HG02798 (cell line): ENCODE results near the gene CRK.
"Not testable (repeated sequence)": the region's sequence is repeated elsewhere in the genome, so short reads cannot be mapped to it uniquely, and the experiment has no call there.

Source experiments
- ATAC-seq: cut with Tn5 transposase; IDR thresholded peaks from one replicate; pipeline ENCODE4 v1.9.1; 2021; ENCODE audit warnings: mild to moderate bottlenecking; ENCODE audit not compliant: unreplicated experiment, poor library complexity

Gene CRK

DNA sequence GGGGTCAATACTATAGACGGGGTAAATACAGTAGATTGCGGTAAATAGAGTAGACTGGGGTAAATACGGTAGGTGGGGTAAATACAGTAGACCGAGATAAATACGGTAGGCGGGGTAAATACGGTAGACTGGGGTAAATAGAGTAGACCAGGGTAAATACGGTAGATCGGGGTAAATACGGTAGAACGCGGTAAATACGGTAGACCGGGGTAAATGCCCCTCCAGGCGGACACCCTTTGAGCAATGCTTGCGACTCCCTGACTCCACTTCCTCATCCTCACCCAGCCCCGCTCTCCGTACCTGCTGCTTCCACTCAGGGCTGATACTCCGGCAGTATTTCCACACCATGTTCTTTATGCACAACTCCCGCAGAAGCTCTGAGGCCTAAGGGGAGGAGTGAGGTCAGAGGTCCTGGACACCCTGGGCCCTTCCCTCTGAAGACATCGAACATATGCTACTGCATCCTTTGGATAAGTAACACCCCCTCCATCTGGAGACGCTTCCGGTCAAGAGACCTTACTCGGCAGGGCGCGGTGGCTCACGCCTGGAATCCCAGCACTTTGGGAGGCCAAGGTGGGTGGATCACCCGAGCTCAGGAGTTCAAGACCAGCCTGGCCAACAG lies 13.3 kb upstream of the CRK start:
- no peak for ATAC-seq

DNA sequence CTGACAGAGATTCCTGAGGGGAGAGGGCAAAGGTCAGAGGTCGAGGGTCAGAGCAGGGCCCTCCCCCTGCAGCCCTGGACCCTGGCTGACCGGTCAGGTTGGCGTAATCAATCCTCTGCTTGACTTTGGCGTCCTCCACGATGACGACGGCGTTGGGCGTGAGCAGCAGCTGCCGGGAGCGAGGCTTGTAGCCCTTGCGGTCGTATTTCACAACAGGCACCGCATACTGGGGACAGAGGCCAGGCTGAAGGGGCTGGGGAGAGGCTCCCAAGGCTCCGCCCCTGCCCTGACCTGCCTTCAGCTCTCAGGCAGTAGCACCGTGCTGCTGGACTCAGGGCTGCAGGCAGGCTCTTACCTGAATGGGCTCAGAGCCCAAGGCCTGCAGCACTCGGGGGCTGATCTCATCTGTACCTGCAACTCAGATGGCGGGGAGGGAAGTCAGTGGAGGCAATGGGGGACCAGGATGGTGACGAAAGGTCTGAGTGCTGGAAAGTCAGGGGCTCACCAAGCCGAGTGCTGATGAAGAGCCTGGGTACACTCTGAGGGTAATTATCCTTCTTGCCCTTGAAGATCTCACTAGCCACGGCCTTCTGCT lies 12.0 kb upstream of the CRK start:
- ATAC-seq, result no peak

DNA sequence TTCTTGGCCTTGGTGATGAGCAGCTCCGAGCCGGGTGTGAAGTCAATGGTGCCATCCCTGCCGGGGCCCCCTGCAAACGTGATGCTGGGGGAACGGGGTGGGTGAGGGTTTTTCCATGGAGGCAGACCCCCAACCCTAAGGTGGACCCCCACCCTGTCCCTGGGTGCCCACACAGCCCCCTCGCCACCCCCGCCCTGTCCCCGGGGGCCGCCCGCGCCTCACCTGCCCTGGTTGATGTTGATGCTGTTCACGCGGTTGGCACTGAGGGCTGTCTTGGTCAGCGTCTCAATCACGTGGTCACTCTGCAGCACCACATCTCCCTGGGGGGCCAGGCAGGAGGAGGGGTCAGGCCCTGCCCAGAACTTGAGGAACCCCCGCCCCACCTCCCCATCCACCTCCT lies 11.2 kb upstream of the CRK start:
- no peak for ATAC-seq

DNA sequence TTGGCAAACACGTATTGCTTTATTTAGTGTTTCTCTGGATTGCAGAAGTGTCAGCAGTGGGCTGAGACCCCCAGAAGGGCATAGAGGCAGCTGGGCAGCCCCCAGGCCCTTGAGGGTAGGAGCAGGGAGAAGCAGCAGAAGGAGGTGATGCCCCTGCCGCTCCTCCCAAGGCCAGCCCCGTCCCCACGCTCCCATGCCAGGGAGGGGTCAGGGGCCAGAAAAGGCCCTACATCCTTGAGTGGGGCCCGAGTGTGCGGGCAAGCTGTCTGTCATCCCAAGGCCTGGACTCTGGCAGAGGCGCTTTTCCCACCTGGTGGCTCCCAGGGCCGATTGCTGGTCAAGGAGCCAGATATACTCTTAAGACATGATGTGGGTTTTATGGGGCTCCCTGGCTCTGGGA lies 8.2 kb upstream of the CRK start:
- ATAC-seq, result no peak

DNA sequence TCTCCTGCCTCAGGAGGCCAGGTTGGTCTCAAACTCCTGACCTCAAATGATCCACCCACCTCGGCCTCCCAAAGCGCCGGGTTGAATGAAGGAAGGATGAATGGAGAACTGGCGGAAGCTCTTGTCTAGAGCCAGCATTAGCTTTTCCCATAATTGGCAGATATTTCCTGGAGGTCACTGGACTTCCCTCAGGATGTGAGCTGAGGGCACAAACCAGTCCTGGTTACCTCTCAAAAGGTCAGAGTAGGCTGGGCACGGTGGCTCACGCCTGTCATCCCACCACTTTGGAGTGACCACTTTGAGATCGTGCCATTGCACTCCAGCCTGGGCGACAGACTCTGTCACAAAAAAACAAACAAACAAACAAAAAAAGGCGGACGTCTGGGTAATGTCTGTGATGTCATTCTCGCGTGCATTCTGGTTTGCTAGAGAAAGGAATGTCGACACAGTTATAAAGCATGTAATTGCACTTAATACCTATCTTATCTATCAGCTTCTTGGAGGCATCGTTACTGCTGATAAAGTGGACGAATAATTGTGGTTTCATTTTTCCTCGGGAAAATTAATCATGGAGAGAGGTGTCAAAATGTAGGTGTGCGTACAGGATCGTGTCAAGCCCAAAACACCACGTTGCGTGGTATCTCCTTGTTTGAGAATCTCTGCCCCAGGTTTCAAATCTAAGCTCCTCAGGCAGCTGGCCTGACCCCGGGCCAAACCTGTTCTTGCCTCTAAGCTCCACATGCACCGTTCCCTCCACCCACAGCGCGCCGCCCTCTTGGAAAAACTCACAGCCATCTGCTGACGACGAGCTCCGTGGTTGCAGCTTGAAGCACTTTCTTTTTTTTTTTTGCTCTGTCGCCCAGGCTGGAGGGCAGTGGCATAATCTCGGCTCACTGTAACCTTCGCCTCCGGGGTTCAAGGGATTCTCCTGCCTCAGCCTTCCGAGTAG lies 6.4 kb upstream of the CRK start:
- no peak for ATAC-seq

DNA sequence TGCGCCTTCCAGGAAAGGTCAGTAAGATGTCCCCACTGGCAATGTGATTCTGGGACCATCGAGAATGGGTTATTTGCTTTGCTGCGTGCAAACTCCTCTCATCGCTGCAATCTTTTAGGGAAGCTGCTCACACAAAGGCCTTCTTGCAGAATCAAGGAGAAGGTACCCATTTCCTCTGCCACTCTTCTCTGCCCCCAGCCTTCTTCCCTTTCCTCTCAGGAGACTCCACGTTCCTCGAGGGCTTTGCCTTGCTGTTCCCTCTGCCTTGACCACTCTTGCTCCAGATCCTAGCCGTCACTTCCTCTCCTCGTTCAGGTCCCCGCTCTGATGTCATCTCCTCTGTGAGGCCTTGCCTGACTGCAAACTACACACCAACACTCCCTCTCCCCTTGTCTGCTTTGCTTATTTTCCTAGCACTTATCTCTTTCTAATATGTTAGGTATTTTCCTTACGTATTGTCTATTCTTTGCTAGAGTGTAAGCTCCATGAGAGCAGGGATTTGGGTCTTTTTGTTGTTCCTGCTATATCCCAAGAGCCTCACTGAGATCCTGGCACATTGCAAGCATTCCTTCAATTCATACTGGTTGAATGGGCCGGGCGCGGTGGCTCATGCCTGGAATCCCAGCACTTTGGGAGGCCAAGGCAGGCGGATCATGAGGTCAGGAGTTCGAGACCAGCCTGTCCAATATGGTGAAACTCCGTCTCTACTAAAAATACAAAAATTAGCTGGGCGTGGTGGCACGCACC lies 5.3 kb upstream of the CRK start:
- ATAC-seq, result no peak

DNA sequence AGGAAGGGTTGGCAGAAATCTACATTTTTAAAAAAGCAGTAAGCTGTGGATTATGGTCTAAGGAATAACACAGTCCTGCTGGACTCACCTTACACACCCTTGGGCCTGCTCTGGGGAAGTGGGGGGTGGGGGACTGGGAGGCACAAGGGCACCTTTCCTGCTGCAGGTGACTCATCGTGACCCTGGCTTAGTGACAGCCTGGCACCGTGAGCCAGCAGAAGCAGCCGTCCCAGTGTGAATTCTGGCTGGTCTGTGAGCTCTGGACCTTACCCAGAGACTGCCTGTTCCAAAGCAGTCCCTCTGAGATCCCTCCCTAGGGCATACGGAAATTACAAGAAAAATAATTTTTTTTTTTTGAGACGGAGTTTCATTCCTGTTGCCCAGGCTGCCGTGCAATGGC lies 4.2 kb upstream of the CRK start:
- ATAC-seq, result no peak

DNA sequence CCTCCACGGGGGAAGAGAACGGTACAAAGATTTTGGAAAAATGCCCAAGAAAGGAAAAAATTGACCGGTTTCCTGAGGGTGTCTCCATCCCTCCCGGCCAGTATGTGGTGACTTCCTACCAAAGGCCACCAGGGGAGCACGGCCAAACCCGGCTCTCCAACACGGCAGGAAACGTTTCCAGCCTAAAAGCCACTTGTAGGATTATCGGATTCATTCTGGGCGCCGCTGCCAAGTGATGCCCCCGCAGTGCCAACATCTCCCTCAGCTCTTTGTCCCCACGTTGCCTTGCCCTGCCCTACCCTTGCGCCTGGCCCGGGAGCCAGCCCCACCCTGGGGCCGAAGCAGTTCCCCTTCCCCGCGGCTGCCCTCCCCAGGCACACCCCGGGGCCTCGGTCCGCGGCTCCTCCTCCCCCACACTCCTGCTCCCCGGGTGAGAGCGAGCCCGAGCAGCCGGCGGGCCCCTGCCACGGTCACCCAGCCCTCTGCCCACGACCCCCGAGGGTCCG lies 688 bp downstream of the CRK start:
- peak; percentile 26 for ATAC-seq

DNA sequence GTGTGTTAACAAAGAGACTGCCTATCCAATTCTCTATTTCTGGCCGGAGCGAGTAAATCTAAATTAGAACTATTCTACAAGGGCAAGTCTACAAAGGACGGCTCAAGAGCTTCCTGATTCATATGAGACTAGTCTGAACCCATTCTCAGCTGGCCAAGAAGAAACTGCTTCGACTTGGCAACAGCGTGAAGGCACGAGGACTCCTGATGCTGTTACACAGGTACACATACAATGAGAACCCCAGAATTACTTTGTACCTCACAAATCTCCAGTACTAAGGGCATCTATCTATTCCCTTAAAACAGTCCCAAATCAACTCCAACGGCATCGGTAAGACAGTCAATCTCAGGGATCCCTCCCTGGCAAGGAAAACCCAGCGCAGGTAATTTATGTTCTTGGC lies 1.5 kb downstream of the CRK start:
- no peak for ATAC-seq

DNA sequence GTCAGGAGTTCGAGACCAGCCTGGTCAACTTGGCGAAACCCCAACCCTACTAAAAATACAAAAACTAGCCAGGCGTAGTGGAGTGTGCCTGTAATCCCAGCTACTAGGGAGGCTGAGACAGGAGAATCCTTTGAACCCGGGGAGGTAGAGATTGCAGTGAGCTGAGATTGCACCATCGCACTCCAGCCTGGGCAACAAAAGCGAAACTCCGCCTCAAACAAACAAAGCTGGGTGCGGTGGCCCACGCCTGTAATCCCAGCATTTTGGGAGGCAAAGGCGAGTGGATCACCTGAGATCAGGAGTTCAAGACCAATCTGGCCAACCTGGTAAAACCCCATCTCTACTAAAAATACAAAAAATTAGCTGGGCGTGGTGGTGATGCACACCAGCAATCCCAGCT lies 2.3 kb downstream of the CRK start:
- ATAC-seq, result not testable (repeated sequence)

DNA sequence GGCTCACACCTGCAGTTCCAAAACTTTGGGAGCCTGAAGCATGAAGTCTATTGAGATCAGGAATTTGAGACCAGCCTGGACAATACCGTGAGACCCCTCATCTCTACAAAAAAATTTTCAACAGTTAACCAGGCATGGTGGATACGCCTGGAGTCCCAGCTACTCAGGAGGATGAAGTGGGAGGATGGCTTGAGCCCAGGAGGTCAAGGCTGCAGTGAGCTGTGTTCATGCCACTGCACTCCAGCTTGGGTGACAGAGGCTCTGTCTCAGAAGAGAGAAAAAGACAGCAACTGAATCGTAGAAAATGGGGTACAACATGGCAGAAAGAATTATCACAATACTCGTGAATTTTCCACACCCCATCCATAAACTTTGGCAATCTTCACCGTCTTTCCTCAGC lies 3.2 kb downstream of the CRK start:
- ATAC-seq, result no peak

DNA sequence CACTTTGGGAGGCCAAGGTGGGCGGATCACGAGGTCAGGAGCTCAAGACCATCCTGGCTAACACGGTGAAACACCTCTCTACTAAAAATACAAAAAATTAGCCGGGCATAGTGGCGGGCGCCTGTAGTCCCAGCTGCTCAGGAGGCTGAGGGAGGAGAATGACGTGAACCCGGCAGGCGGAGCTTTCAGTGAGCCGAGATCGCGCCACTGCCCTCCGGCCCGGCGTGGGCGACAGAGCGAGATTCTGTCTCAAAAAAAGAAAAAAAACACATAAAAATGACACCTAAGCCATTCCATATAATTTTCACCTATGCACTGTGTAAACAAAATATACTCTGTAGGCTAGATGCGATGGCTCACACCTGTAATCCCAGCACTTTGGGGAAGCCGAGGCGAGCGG lies 5.8 kb downstream of the CRK start:
- ATAC-seq, result not testable (repeated sequence)

DNA sequence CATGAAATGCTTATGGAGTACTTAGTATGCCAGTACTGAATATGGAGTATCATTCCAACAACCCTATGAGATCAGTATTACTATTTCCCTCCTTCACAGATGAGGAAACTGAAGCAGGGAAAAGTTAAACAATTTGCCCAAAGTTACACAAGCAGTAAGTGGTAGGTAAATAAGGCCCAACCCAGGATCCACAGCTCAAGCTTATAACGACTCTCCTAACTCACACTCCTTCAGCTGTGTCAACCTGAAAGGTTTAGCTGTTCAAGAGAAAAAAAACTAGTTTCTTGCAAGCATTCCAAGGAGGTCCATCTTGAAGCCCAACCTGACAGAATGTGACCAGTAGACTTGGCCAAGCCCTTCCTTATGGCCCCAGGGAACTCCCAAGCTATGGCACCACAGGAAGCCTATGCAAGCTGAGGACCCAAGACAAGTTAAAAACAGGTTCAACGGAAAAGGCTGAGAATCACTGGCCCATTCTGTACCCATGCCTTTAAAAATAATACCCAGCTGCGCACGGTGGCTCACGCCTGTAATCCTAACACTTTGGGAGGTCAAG lies 6.5 kb downstream of the CRK start:
- no peak for ATAC-seq

DNA sequence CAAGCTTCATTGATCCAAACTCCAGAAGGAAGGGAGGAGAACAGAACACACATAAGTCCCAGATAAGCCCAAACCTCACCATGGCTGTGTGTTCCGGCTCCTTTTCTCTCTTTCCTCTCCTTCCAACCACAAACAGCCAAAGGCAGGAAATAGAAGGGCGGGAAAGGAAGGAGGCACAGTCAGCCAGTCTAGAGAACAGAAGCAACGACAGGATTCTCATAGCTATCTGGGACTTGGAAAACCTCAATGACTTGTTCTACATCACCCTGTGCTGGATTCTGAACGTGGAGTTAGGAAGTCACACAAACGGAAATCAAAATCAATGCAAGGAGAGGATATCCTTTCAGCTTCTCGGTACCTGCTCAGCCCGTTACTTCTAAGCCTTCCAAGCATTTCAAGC lies 9.0 kb downstream of the CRK start:
- no peak for ATAC-seq

DNA sequence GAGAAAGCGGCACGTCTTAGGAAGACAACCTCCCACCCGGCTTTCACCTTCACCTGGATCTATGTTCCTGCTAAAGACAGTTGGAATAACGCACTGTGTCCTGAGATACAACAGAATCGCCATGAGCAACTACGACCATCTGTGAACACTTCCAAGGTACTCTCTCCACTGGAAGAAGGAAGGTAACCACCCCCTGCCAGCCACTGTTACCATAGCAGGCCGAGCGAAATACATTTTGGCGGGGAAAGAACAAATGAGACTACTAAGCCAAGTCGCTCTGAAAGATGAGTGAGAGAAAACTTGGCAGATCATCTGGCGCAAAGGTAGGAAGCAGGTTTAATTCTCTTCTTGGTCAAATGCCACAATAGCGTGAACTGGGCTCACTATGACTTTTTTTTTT lies 9.8 kb downstream of the CRK start:
- ATAC-seq, result no peak

DNA sequence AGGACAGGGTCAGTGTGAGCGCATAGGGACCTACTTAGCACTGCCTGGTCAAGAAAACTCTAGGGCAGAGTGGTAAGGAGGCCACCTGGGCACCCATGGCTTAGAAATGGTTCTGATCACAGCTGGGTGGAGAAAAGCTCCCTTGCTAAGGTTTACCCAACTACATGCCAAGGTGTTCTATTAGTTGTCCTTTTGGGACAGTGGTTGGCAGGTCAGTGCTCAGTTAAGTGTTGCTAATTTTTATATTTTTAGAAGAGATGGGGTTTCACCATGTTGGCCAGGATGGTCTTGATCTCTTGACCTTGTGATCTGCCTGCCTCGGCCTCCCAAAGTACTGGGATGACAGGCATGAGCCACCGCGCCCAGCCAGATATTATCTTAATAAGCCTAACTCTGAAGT lies 10.3 kb downstream of the CRK start:
- not testable (repeated sequence) for ATAC-seq

DNA sequence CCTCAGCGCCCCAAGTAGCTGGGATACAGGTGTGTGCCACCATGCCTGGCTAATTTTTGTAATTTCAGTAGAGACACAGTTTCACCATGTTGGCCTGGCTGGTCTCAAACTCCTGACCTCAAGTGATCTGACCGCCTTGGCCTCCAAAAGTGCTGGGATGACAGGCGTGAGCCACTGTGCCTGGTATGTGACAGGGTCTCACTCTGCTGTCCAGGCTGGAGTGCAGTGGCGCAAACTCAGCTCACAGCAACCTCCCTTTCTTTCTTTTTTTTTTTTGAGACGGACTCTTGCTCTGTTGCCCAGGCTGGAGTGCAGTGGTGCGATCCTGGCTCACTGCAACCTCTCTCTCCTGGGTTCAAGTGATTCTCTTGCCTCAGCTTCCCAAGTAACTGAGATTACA lies 13.3 kb downstream of the CRK start:
- ATAC-seq, result not testable (repeated sequence)

DNA sequence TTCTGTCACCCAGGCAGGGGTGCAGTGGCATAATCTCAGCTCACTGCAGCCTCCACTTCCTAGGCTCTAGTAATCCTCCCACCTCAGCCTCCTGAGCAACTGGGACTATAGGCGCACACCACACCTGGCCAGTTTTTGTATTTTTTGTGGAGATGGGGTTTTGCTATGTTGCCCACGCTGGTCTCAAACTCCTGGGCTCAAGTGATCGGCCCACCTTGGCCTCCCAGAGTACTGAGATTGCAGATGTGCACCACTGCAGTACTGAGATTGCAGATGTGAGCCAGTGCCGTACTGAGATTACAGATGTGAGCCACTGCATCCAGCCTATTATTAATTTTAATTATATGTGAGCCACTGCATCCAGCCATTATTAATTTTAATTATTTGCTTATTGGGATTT lies 13.8 kb downstream of the CRK start:
- ATAC-seq, result no peak

DNA sequence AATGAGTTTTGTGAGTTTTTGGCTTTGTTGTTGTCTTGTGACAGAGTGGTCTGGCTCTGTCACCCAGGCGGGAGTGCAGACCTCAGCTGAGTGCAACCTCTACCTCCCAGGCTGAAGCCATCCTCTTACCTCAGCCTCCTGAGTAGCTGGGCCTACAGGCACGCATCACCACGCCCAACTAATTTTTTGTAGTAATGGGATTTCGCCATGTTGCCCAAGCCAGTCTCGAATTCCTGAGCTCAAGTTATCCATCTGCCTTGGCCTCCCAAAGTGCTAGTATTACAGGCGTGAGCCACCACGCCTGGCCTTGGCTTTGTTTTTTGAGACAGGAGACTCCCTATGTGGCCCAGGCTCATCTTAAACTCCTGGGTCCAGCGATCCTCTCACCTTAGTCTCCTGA lies 15.1 kb downstream of the CRK start:
- ATAC-seq, result no peak

DNA sequence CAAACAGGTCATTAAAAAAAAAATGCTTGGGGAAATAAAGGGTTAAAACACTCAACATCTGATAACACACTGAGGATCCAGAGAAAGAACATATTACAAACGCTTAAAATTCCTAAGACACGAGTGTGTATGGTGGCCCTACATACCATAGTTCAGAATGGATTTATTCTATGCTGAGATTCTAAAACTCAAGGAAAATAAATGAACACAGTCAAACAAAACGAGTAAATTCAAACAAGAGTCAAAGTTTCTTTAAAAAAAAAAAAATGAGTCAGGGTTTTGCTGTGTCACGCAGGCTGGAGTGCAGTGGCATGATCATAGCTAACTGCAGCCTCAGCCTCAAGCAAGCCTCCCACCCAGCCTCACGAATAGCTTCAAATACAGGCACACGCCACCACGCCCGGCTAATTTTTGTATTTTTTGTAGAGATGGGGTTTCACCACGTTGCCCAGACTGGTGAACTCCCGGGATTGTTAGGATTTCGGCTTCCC lies 17.4 kb downstream of the CRK start:
- ATAC-seq, result no peak
